GM23338 (cell line): ENCODE results near the gene TMEM218. TPM values are rescaled to one million over a fixed set of nuclear protein-coding genes. Genes with fewer than 3 reads are reported as not detected.

ENCODE experiments used
- ATAC-seq: fragments of 200-7000 bp; cut with Tn5 transposase; 3 replicates; pipeline ENCODE4 v1.9.1; 2020
- DNase-seq: peaks from one replicate; pipeline ENCODE4 v3.0.0-alpha.2; 2015; ENCODE audit warnings: low spot score
- H2AFZ ChIP-seq: fragments of 200-600 bp; sonication (generic); 2 replicates; pipeline ENCODE4 v1.8.0; 2016; ENCODE audit warnings: antibody characterized with exemption, mild to moderate bottlenecking, moderate library complexity
- H3F3A ChIP-seq: fragments of 200-600 bp; sonication (generic); replicated peaks from 2 replicates; pipeline ENCODE4 v1.8.0; 2017; ENCODE audit warnings: antibody characterized with exemption, mixed run types, low read depth
- H3K27ac ChIP-seq: fragments of 200-600 bp; sonication (generic); 2 replicates; pipeline ENCODE4 v1.6.1; 2016; ENCODE audit warnings: low read depth
- H3K27me3 ChIP-seq: fragments of 200-600 bp; sonication (generic); 2 replicates; pipeline ENCODE4 v1.8.0; 2016; ENCODE audit warnings: mild to moderate bottlenecking, mixed run types, moderate library complexity; ENCODE audit not compliant: insufficient read depth
- H3K36me3 ChIP-seq: fragments of 200-600 bp; sonication (generic); 2 replicates; pipeline ENCODE4 v1.8.0; 2016; ENCODE audit warnings: mild to moderate bottlenecking; ENCODE audit not compliant: insufficient read depth
- H3K4me1 ChIP-seq: fragments of 200-600 bp; sonication (generic); 2 replicates; pipeline ENCODE4 v1.8.0; 2016; ENCODE audit warnings: mild to moderate bottlenecking, moderate library complexity; ENCODE audit not compliant: insufficient read depth
- H3K4me2 ChIP-seq: fragments of 200-600 bp; sonication (generic); 2 replicates; pipeline ENCODE4 v1.7.1; 2017; ENCODE audit warnings: mixed run types
- H3K4me3 ChIP-seq: fragments of 200-600 bp; sonication (generic); 2 replicates; pipeline ENCODE4 v1.6.1; 2016; ENCODE audit warnings: mixed run types
- H3K79me2 ChIP-seq: fragments of 200-600 bp; sonication (generic); replicated peaks from 2 replicates; pipeline ENCODE4 v1.8.0; 2017; ENCODE audit warnings: mild to moderate bottlenecking; ENCODE audit not compliant: insufficient read depth
- H3K9me2 ChIP-seq: fragments of 200-600 bp; sonication (generic); 2 replicates; pipeline ENCODE4 v1.8.0; 2017; ENCODE audit not compliant: insufficient read depth
- H4K20me1 ChIP-seq: fragments of 200-600 bp; sonication (generic); replicated peaks from 2 replicates; pipeline ENCODE4 v1.8.0; 2017; ENCODE audit warnings: mild to moderate bottlenecking; ENCODE audit not compliant: insufficient read depth
- H3K27ac Mint-ChIP-seq: 2 replicates; pipeline ENCODE4 v1.8.0; 2020; ENCODE audit warnings: inconsistent platforms, mild to moderate bottlenecking, moderate library complexity, mixed read lengths
- H3K27me3 Mint-ChIP-seq: 3 replicates; pipeline ENCODE4 v1.8.0; 2022; ENCODE audit warnings: low read depth, mild to moderate bottlenecking, moderate library complexity, mixed read lengths, inconsistent platforms; ENCODE audit not compliant: insufficient read depth, poor library complexity
- H3K36me3 Mint-ChIP-seq: 3 replicates; pipeline ENCODE4 v1.8.0; 2021; ENCODE audit warnings: low read depth, mild to moderate bottlenecking, inconsistent platforms, moderate library complexity, mixed read lengths
- H3K4me1 Mint-ChIP-seq: 3 replicates; pipeline ENCODE4 v1.8.0; 2020; ENCODE audit warnings: mild to moderate bottlenecking, inconsistent platforms, mixed read lengths
- H3K4me3 Mint-ChIP-seq: 3 replicates; pipeline ENCODE4 v1.8.0; 2021; ENCODE audit warnings: moderate library complexity, mild to moderate bottlenecking, inconsistent platforms, mixed read lengths
- H3K9me3 Mint-ChIP-seq: 3 replicates; pipeline ENCODE4 v1.8.0; 2020; ENCODE audit warnings: moderate library complexity, mild to moderate bottlenecking, inconsistent platforms, mixed read lengths
- CREB1 ChIP-seq: fragments of 250-450 bp; sonication (Bioruptor Pico); IDR thresholded peaks from 2 replicates; pipeline ENCODE4 v1.5.0; 2020; ENCODE audit warnings: low read depth, mild to moderate bottlenecking, moderate library complexity
- CTCF ChIP-seq, 2 experiments: fragments of 200-600 bp in 1 of 2; sonication (generic) in 1 of 2; conservative IDR thresholded peaks; 2 replicates each; pipeline versions ENCODE4 v1.5.1 to v1.6.1; 2016 to 2017; ENCODE audit warnings: antibody characterized with exemption in 2 of 2, low read depth in 2 of 2, mild to moderate bottlenecking in 2 of 2, moderate library complexity in 1 of 2
- EZH2phosphoT487 ChIP-seq: fragments of 200-600 bp; sonication (generic); IDR thresholded peaks from one replicate; pipeline ENCODE4 v1.8.1; 2018; ENCODE audit warnings: antibody characterized with exemption; ENCODE audit not compliant: unreplicated experiment
- NANOG ChIP-seq: IDR thresholded peaks from 2 replicates; pipeline ENCODE4 v1.6.1; 2016; ENCODE audit warnings: antibody characterized with exemption, borderline replicate concordance
- POLR2AphosphoS5 ChIP-seq: IDR thresholded peaks from 2 replicates; pipeline ENCODE4 v1.6.1; 2016; ENCODE audit warnings: antibody characterized with exemption, low read depth
- REST ChIP-seq: IDR thresholded peaks from one replicate; pipeline ENCODE4 v1.6.1; 2018; ENCODE audit warnings: antibody characterized with exemption; ENCODE audit not compliant: unreplicated experiment
- STAT1 ChIP-seq: IDR thresholded peaks from one replicate; pipeline ENCODE4 v1.6.1; 2016; ENCODE audit warnings: antibody characterized with exemption; ENCODE audit not compliant: unreplicated experiment
- ZNF114 ChIP-seq: fragments of 250-450 bp; sonication (Bioruptor Pico); IDR thresholded peaks from 2 replicates; pipeline ENCODE4 v1.5.0; 2020; ENCODE audit warnings: mild to moderate bottlenecking, moderate library complexity
- ZNF331 ChIP-seq: fragments of 250-450 bp; sonication (Bioruptor Pico); IDR thresholded peaks from 2 replicates; pipeline ENCODE4 v1.5.0; 2020; ENCODE audit warnings: low read depth, mild to moderate bottlenecking, moderate library complexity
- polyA plus RNA-seq: library from polyadenylated mRNA; unstranded; fragments of >200 nt; fragmentation: Nextera tagmentation; extraction: Ambion mirVana; gene quantifications from 2 replicates; pipeline ENCODE4 v1.2.1, GENCODE V29; 2016
- total RNA-seq: library from RNA; depleted of rRNA; stranded (reverse); fragments of >200 nt; shearing (Covaris generic); gene quantifications from 2 replicates; pipeline ENCODE4 v1.2.3, GENCODE V29; 2014

Gene TMEM218
- total and polyA plus RNA-seq, 2 experiments from 2014 or later, result 23.7 to 24.2 TPM

- Mint-ChIP-seq H3K4me1 (peaks cover 41% of the 10 kb centered on the region), H3K27me3 (peaks cover 30% of the 10 kb centered on the region), H3K9me3 (no peaks in the 10 kb centered on the region; the same call in 2 of the 3 replicates), H3K27ac (no peak overlapping the region), H3K36me3 (no peaks in the 10 kb centered on the region), H3K4me3 (no peak overlapping the region)
- H3K36me3 ChIP-seq, result no peaks in the 10 kb centered on the region
- no peaks in the 10 kb centered on the region for H3K9me2 ChIP-seq
- no peaks in the 10 kb centered on the region for H3F3A ChIP-seq
- H2AFZ ChIP-seq, result no peak overlapping the region
- no peak overlapping the region for H3K4me2 ChIP-seq
- H3K27me3 ChIP-seq, result peaks cover 30% of the 10 kb centered on the region
- TF ChIP-seq ZNF114 (CRISPR knock-in tag) (no peak), CREB1 (CRISPR knock-in tag) (no peak), POLR2AphosphoS5 (no peak), NANOG (no peak), CTCF (conservative IDR thresholded peaks at IDR 0.05; ENCODE audit: low read depth in 2 of 2) (no peak), EZH2phosphoT487 (no peak), REST (no peak), STAT1 (no peak)
- H3K27ac ChIP-seq, result no peak overlapping the region
- H3K79me2 ChIP-seq, result no peaks in the 10 kb centered on the region
- no peak overlapping the region for H3K4me3 ChIP-seq
- ATAC-seq (no peak), DNase-seq (no peak)
- H4K20me1 ChIP-seq, result no peaks in the 10 kb centered on the region
- H3K4me1 ChIP-seq, result peaks cover 20% of the 10 kb centered on the region
Measured at GRCh38 chr11:125136001-125136400, 24.6 kb upstream of the TMEM218 start.

GRCh38 chr11:125132596-125132995, 21.2 kb upstream of the TMEM218 start:
- H3K4me1 ChIP-seq, result no peaks in the 10 kb centered on the region; the same call in 1 of the 2 replicates
- H3K27ac ChIP-seq, result no peak overlapping the region
- no peaks in the 10 kb centered on the region for H4K20me1 ChIP-seq
- Mint-ChIP-seq H3K9me3 (no peaks in the 10 kb centered on the region; the same call in 2 of the 3 replicates), H3K4me1 (peaks cover 7% of the 10 kb centered on the region), H3K27me3 (peaks cover 3% of the 10 kb centered on the region), H3K4me3 (no peak overlapping the region), H3K27ac (no peak overlapping the region), H3K36me3 (no peaks in the 10 kb centered on the region)
- no peaks in the 10 kb centered on the region for H3K79me2 ChIP-seq
- no peak for DNase-seq
- no peaks in the 10 kb centered on the region for H3F3A ChIP-seq
- H2AFZ ChIP-seq, result no peak overlapping the region
- no peak overlapping the region for H3K4me2 ChIP-seq
- TF ChIP-seq CREB1 (CRISPR knock-in tag) (no peak), STAT1 (no peak), ZNF331 (CRISPR knock-in tag) (no peak), NANOG (no peak)
- no peak for ATAC-seq
- H3K27me3 ChIP-seq, result no peaks in the 10 kb centered on the region
- no peaks in the 10 kb centered on the region for H3K9me2 ChIP-seq
- H3K36me3 ChIP-seq, result no peaks in the 10 kb centered on the region
- no peak overlapping the region for H3K4me3 ChIP-seq
